H1 (cell line): ENCODE data around the gene UPF2. TPM values are rescaled to one million over a fixed set of nuclear protein-coding genes. Genes with fewer than 3 reads are reported as not detected.

ENCODE experiments used
- CTCF ChIA-PET: fragments of 300-600 bp; sonication (Branson Sonifier 250); formaldehyde crosslinking; loops from one replicate; lab custom pipeline; 2021; ENCODE audit not compliant: partially characterized antibody; lab: Charles Lee
- POLR2A ChIA-PET: fragments of 300-600 bp; sonication (Branson Sonifier 250); formaldehyde crosslinking; loops from one replicate; lab custom pipeline; 2021; ENCODE audit warnings: inconsistent platforms; ENCODE audit not compliant: partially characterized antibody; lab: Charles Lee
- DNase-seq, 2 experiments: peaks; one replicate each; pipeline versions ENCODE4 v3.0.0 to v3.0.0-alpha.2; 2010 to 2022; ENCODE audit warnings: low spot score in 2 of 2, low read depth in 1 of 2, mixed read lengths in 1 of 2
- FAIRE-seq: peaks from 2 replicates; lab custom pipeline; 2011; peaks lifted over from hg19 to GRCh38; lab: Jason Lieb, UNC
- H2AFZ ChIP-seq: 2 replicates; pipeline ENCODE4 v1.8.1; 2012; ENCODE audit warnings: low read length, inconsistent platforms
- H2AK5ac ChIP-seq: 2 replicates; pipeline ENCODE4 v1.6.1; 2013; ENCODE audit warnings: low read depth, low read length
- H2BK120ac ChIP-seq: replicated peaks from 2 replicates; pipeline ENCODE3; 2013; ENCODE audit warnings: low read depth, low read length, inconsistent platforms
- H2BK12ac ChIP-seq: 2 replicates; pipeline ENCODE4 v1.6.1; 2013; ENCODE audit warnings: low read depth, low read length
- H2BK15ac ChIP-seq: 2 replicates; pipeline ENCODE4 v1.6.1; 2013; ENCODE audit warnings: low read length
- H2BK20ac ChIP-seq: 2 replicates; pipeline ENCODE4 v1.6.1; 2013; ENCODE audit warnings: low read length
- H2BK5ac ChIP-seq: 2 replicates; pipeline ENCODE4 v1.6.1; 2013; ENCODE audit warnings: low read depth, low read length
- H3K14ac ChIP-seq: 2 replicates; pipeline ENCODE4 v1.6.1; 2013; ENCODE audit warnings: inconsistent platforms; ENCODE audit not compliant: insufficient read length
- H3K18ac ChIP-seq: 2 replicates; pipeline ENCODE4 v1.6.1; 2013; ENCODE audit warnings: low read length; ENCODE audit errors: extremely low read depth
- H3K23ac ChIP-seq: 2 replicates; pipeline ENCODE4 v1.6.1; 2013; ENCODE audit warnings: inconsistent platforms; ENCODE audit not compliant: insufficient read length
- H3K23me2 ChIP-seq: 2 replicates; pipeline ENCODE4 v1.6.1; 2013; ENCODE audit warnings: low read depth, low read length
- H3K27ac ChIP-seq: 2 replicates; pipeline ENCODE4 v1.6.1; 2011; ENCODE audit warnings: low read depth, low read length, inconsistent platforms
- H3K27me3 ChIP-seq, 4 experiments: replicated peaks in 1 of 4; 1 replicate in 1 of 4; 2 replicates in 3 of 4; pipeline versions ENCODE4 v1.6.1 to v1.8.1; 2011 to 2013; ENCODE audit warnings: low read length in 3 of 4, mild to moderate bottlenecking in 3 of 4, inconsistent platforms in 2 of 4, mixed read lengths in 2 of 4, moderate library complexity in 1 of 4; ENCODE audit not compliant: control insufficient read depth in 3 of 4, insufficient read depth in 3 of 4; ENCODE audit errors: extremely low read depth in 1 of 4
- H3K36me3 ChIP-seq, 4 experiments: 2 replicates each; pipeline versions ENCODE4 v1.6.1 to v1.8.1; 2011 to 2013; ENCODE audit warnings: mild to moderate bottlenecking in 4 of 4, low read length in 3 of 4, moderate library complexity in 2 of 4, control low read depth in 1 of 4, inconsistent platforms in 1 of 4; ENCODE audit not compliant: insufficient read depth in 4 of 4, control insufficient read depth in 2 of 4
- H3K4ac ChIP-seq: replicated peaks from 2 replicates; pipeline ENCODE3; 2013; ENCODE audit warnings: low read length, low read depth, mixed read lengths, inconsistent platforms; ENCODE audit not compliant: insufficient read length
- H3K4me1 ChIP-seq, 4 experiments: replicated peaks in 1 of 4; 1 replicate in 1 of 4; 2 replicates in 3 of 4; pipeline versions ENCODE4 v1.6.1 to v1.8.1; 2011 to 2013; ENCODE audit warnings: low read length in 3 of 4, inconsistent platforms in 2 of 4, mixed read lengths in 1 of 4; ENCODE audit not compliant: insufficient read depth in 4 of 4, control insufficient read depth in 3 of 4
- H3K4me2 ChIP-seq, 2 experiments: 2 replicates each; pipeline versions ENCODE4 v1.6.1 to v1.8.1; 2011 to 2013; ENCODE audit warnings: low read depth in 2 of 2, low read length in 2 of 2, control low read depth in 1 of 2, inconsistent platforms in 1 of 2, mild to moderate bottlenecking in 1 of 2; ENCODE audit not compliant: insufficient read depth in 1 of 2
- H3K4me3 ChIP-seq, 4 experiments: fragments of 200-600, 300-600 bp in 1 of 4; sonication (generic), shearing (Covaris generic), sonication (Bioruptor Twin) in 1 of 4; 2 replicates each; pipeline versions ENCODE4 v1.5.1 to v1.8.1; 2011 to 2016; ENCODE audit warnings: low read length in 4 of 4, low read depth in 3 of 4, control low read depth in 2 of 4, inconsistent platforms in 2 of 4, mild to moderate bottlenecking in 2 of 4, mixed read lengths in 1 of 4, moderate library complexity in 1 of 4; ENCODE audit not compliant: insufficient read depth in 2 of 4; ENCODE audit errors: extremely low read depth in 1 of 4
- H3K56ac ChIP-seq: replicated peaks from 2 replicates; pipeline ENCODE3; 2013; ENCODE audit warnings: low read depth, mild to moderate bottlenecking, mixed read lengths, low read length, inconsistent platforms; ENCODE audit not compliant: insufficient read length
- H3K79me1 ChIP-seq: 2 replicates; pipeline ENCODE4 v1.6.1; 2013; ENCODE audit warnings: low read depth, low read length, control low read depth
- H3K79me2 ChIP-seq, 2 experiments: 2 replicates each; pipeline versions ENCODE4 v1.6.1 to v1.8.1; 2012 to 2013; ENCODE audit warnings: low read length in 2 of 2, mild to moderate bottlenecking in 2 of 2, inconsistent platforms in 1 of 2; ENCODE audit not compliant: insufficient read depth in 2 of 2, control insufficient read depth in 1 of 2
- H3K9ac ChIP-seq, 4 experiments: replicated peaks in 1 of 4; 1 replicate in 1 of 4; 2 replicates in 3 of 4; pipeline versions ENCODE4 v1.6.1 to v1.8.1; 2011 to 2013; ENCODE audit warnings: low read depth in 3 of 4, low read length in 3 of 4, control low read depth in 2 of 4, mild to moderate bottlenecking in 2 of 4, moderate library complexity in 2 of 4, inconsistent platforms in 1 of 4; ENCODE audit errors: extremely low read depth in 1 of 4
- H3K9me3 ChIP-seq, 2 experiments: 2 replicates each; pipeline versions ENCODE4 v1.6.1 to v1.8.1; 2012 to 2013; ENCODE audit warnings: mild to moderate bottlenecking in 2 of 2, moderate library complexity in 2 of 2, control low read depth in 1 of 2, inconsistent platforms in 1 of 2, low read depth in 1 of 2, low read length in 1 of 2, mixed read lengths in 1 of 2; ENCODE audit not compliant: insufficient read depth in 2 of 2
- H4K20me1 ChIP-seq, 2 experiments: replicated peaks in 1 of 2; 2 replicates each; pipeline versions ENCODE3 to v1.8.1; 2011 to 2013; ENCODE audit warnings: inconsistent platforms in 2 of 2, low read length in 2 of 2, mild to moderate bottlenecking in 1 of 2; ENCODE audit not compliant: insufficient read depth in 2 of 2, control insufficient read depth in 1 of 2
- H4K5ac ChIP-seq: 2 replicates; pipeline ENCODE4 v1.6.1; 2013; ENCODE audit warnings: low read length, low read depth, mixed read lengths, inconsistent platforms; ENCODE audit not compliant: insufficient read length
- H4K8ac ChIP-seq: 2 replicates; pipeline ENCODE4 v1.8.0; 2013; ENCODE audit warnings: mild to moderate bottlenecking, moderate library complexity, low read length, inconsistent platforms; ENCODE audit not compliant: insufficient read depth; ENCODE audit errors: extremely low read depth
- H4K91ac ChIP-seq: replicated peaks from 2 replicates; pipeline ENCODE3; 2013; ENCODE audit warnings: low read length, mixed read lengths, inconsistent platforms; ENCODE audit not compliant: insufficient read length
- CEBPB ChIP-seq: IDR thresholded peaks from 2 replicates; pipeline ENCODE4 v1.6.1; 2012; ENCODE audit warnings: low read depth, low read length
- WGBS, 2 experiments: shearing (Covaris generic) in 1 of 2; methylation state at CpG; one replicate each; pipeline versions ENCODE4 v1.1.6 to v1.1.7; 2013 to 2015; ENCODE audit warnings: low lambda C conversion rate in 2 of 2, mixed read lengths in 2 of 2, inconsistent platforms in 1 of 2, low coverage in 1 of 2, missing lambda C conversion rate in 1 of 2; ENCODE audit not compliant: insufficient replicate concordance in 2 of 2, insufficient coverage in 1 of 2, insufficient read length in 1 of 2; ENCODE audit errors: extremely low coverage in 1 of 2, missing lambda C conversion rate in 1 of 2; 5-methylcytosine and 5-hydroxymethylcytosine counted together
- polyA plus RNA-seq, 7 experiments: library from polyadenylated mRNA; depleted of rRNA in 3 of 7; stranded (reverse) in 5 of 7; unstranded in 2 of 7; fragments of >200 nt in 5 of 7; fragments of 200-250 nt in 2 of 7; gene quantifications; 1 replicate in 5 of 7; 2 replicates in 1 of 7; 4 replicates in 1 of 7; pipeline versions ENCODE4 v1.2.1 to v1.2.3, GENCODE V29; 2011 to 2013; ENCODE audit warnings: missing spikeins in 2 of 7, mixed read lengths in 2 of 7
- total RNA-seq: library from RNA; stranded (reverse); fragmentation: NEBNext Ultra II Directional; extraction: Animal tissue kit (Norgen Biotek cat#: 25700); gene quantifications from 2 replicates; pipeline ENCODE4 v1.2.1, GENCODE V29; 2021

The UPF2 gene
- total and polyA plus RNA-seq, 2 of the 8 experiments (the other 6 are each of a cell fraction or from before 2014, with no cell fraction given) = 6.2 to 32.8 TPM

GRCh38 chr10:11895108-11895466, 147.5 kb downstream of the UPF2 start:
- no peak overlapping the region for H2BK5ac ChIP-seq
- H3K4me2 ChIP-seq = no peak overlapping the region
- no peak overlapping the region for H3K27ac ChIP-seq
- H2BK120ac ChIP-seq = no peak overlapping the region
- no peaks in the 10 kb centered on the region for H3K36me3 ChIP-seq
- no peaks in the 10 kb centered on the region for H3K4me1 ChIP-seq
- H2BK20ac ChIP-seq = no peak overlapping the region
- H4K20me1 ChIP-seq = no peaks in the 10 kb centered on the region
- no peak overlapping the region for H4K91ac ChIP-seq
- H3K23me2 ChIP-seq = no peaks in the 10 kb centered on the region
- no peak overlapping the region for H3K23ac ChIP-seq
- H3K14ac ChIP-seq = no peak overlapping the region
- H4K8ac ChIP-seq = no peak overlapping the region
- no peaks in the 10 kb centered on the region for H3K79me2 ChIP-seq
- H2AFZ ChIP-seq = no peak overlapping the region
- no peak overlapping the region for H2AK5ac ChIP-seq
- no peaks in the 10 kb centered on the region for H3K9me3 ChIP-seq
- CTCF ChIA-PET = interaction anchor here (2.0 kb wide), 1 partner anchor 14 kb away, joined by 6 read pairs; no protein-coding TSS in a partner anchor
- no peaks in the 10 kb centered on the region; a peak in 1 of 7 replicates for H3K27me3 ChIP-seq
- FAIRE-seq = no peak
- H2BK12ac ChIP-seq = no peak overlapping the region
- no peak overlapping the region for H4K5ac ChIP-seq
- DNase-seq = no peak
- no peak overlapping the region for H3K4me3 ChIP-seq
- no peak overlapping the region for H2BK15ac ChIP-seq
- POLR2A ChIA-PET = interaction anchor here (1.2 kb wide), 1 partner anchor 18 kb away, joined by 4 read pairs; no protein-coding TSS in a partner anchor
- WGBS, 2 experiments = 92% methylated on average over 11 of the region's 11 CpGs; no CpG with 5 or more reads in 1 of the 2 experiments
- no peak overlapping the region for H3K4ac ChIP-seq
- H3K79me1 ChIP-seq = no peaks in the 10 kb centered on the region
- H3K56ac ChIP-seq = no peak overlapping the region
- no peak overlapping the region for H3K18ac ChIP-seq
- H3K9ac ChIP-seq = no peak overlapping the region
- TF ChIP-seq CEBPB = no peak
